NCI-H1417 treated with DMSO at 0.1 percent for 48 hours (cell line): Measurements from ENCODE around the gene CCDC138.
A peak's percentile ranks its signal among the peaks of the same experiment; 100 is the strongest.

Experiments
- DNase-seq: peaks from one replicate; lab custom pipeline; 2025; lab: John Stamatoyannopoulos, UW

The CCDC138 gene

GRCh38 chr2:108825736-108826135, 39.2 kb downstream of the CCDC138 start:
- no peak for DNase-seq

DNA sequence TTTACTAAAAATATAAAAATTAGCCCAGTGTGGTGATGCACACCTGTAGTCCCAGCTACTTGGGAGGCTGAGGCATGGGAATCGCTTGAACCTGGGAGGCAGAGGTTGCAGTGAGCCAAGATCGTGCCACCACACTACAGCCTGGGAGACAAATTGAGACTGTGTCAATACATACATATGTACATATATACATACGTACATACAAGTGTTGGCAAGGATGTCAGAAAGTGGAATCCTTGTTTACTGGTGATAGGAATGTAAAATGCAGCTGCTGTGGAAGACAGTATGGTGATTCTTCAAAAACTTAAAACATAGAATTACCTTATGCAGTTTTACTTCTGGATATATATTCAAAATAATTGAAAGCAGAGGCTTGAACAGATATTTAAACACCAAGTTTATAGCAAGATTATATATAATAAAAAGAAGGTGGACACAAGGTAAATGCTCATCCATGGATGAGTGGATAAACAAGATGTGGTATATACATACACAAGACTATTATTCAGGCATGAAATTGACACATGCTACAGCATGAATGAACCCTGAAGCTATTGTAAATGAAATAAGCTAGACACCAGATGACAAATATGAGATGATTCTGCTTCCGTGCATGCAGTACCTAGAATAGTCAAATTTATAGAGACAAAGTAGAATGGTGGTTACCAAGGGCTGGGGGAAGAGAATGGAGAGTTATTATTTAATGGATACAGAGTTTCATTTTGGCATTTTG, 43.2 kb downstream of the CCDC138 start:
- no peak for DNase-seq

DNA sequence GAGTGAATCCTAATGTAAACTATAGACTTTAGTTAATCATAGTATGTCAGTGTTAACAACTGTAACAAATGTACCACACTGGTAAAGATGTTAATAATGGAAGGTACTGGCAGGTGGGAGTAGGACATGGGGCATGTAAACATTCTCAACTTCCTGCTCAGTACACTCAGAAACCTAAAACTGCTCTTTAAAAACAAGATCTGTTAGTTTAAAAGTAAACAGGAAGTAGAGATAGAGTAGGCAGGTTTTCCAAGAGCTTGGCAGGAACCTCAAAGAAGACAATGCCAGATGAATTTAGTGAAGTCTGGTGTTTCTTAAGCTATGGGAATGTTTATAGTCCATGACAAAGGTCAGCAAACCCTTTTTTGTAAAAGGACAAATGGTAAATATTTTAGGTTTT, 46.6 kb downstream of the CCDC138 start:
- DNase-seq, result no peak

DNA sequence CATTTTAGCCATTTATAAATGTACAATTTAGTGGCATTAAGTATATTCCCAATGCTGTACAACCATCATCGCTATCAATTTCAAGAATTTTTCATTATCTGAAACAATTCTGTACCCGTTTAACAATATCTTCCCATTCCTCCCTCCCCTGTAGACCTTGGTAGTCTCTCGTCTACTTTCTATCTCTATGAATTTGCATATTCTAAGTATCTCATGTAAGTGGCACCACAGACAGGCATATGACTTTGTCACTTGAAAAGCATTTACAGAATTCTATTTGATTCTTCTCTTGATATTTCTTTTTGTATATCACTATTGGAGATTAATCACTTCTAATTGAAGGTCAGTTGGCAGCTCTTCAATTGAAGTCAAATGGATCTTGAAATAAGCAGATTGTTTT, 48.0 kb downstream of the CCDC138 start:
- DNase-seq, result no peak

- DNase-seq, result no peak
These were observed 48.5 kb downstream of the CCDC138 start for GRCh38 chr2:108835040-108835439.

DNA sequence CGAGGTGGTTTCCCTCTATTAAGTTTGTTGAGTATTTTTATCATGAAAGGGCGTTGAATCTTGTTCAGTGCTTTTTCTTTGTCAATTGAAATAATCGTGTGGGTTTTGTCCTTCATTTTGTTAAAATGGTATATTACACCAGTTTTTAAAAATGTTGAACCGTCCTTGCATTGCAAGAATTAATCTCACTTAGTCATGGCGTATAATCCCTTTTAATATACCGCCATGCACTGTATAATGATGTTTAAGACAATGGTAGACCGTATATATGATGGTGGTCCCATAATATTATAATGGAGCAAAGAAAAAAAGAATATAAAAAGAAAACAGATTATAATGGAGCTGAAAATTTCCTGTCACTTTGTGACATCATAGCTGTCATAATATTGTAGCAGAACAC, 50.6 kb downstream of the CCDC138 start:
- no peak for DNase-seq

- DNase-seq, result no peak
These were observed 54.9 kb downstream of the CCDC138 start for GRCh38 chr2:108841506-108841905.

- no peak for DNase-seq
These were observed 59.4 kb downstream of the CCDC138 start for GRCh38 chr2:108845923-108846322.

GRCh38 chr2:108847000-108847399, 60.4 kb downstream of the CCDC138 start:
- DNase-seq, result no peak

- DNase-seq, result no peak
These were observed 65.8 kb downstream of the CCDC138 start for GRCh38 chr2:108852375-108852774.

GRCh38 chr2:108853421-108853820, 66.8 kb downstream of the CCDC138 start:
- DNase-seq, result no peak

- no peak for DNase-seq
These were observed 67.9 kb downstream of the CCDC138 start for GRCh38 chr2:108854484-108854883.

DNA sequence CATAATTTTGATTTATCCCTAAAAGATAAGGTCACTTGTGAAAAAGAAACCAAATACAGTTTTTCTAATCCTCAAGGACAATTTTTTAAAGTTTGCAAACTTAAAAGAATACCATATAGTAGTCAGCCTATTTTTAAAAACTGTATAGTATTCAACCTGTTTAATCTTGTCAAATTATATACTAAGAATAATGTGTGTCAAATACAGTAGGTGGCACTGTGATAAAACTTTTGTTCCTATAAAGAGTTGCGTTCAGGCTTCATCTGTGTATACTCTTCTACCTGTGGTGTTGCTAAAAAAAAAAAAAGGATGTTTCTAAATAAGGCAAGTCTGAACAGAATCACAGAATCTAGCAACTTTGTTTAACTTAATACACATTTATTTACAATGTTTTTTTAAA, 68.6 kb downstream of the CCDC138 start:
- DNase-seq, result peak; percentile 5

DNA sequence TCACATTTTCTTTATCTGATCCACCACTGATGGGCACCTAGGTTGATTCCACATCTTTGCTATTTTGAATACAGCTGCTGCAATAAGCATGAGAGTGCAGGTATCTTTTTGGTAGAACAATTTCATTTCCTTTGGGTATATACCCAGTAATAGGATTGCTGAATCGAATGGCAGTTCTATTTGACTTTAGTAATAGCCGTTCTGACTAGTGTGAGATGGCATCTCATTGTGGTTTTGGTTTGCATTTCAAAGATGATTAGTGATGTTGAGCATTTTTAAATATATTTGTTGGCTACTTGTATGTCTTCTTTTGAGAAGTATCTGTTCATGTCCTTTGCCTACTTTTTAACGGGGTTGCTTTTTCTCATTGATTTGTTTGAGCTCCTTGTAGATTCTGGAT, 72.3 kb downstream of the CCDC138 start:
- no peak for DNase-seq

DNA sequence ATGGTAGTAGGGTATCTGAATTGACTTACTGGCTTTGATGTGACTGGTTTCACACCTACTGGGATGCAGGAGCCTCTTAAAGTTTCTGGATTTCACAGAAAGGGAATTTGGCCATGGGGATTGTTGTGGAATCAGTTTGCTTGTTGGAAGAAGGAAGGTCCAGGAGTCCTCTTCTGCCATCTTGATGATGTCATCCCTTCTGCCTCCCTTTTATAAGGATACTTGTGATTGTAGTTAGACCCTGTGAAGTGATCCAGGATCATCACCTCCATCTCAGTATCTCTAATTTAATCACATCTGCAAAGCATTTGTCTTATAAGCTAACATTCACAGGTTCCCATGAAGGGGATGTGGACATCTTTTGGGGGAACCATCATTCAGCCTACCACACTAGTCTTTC, 79.5 kb downstream of the CCDC138 start:
- DNase-seq, result no peak

- no peak for DNase-seq
These were observed 82.3 kb downstream of the CCDC138 start for GRCh38 chr2:108868911-108869310.

DNA sequence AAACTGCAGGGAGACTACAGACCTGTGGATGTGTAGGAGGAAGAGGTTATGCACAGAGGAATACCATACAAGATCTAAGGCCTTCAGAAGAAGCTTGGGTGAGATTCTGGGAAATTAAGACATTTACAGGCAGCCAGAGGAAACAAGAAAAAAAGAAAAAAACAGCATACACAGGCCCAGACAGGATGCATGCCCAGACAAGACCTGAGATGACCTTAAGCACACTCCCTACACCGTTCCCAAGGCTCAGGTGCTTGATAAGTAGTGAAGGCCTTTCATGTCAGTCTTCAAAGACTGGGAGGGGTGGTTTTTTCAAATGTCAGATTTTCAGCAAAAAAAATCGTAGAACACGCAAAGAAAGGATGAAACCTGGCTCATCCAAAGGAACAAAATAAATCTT, 83.0 kb downstream of the CCDC138 start:
- no peak for DNase-seq

GRCh38 chr2:108870069-108870644, 83.6 kb downstream of the CCDC138 start:
- DNase-seq, result no peak

GRCh38 chr2:108877506-108877905, 90.9 kb downstream of the CCDC138 start:
- no peak for DNase-seq

DNA sequence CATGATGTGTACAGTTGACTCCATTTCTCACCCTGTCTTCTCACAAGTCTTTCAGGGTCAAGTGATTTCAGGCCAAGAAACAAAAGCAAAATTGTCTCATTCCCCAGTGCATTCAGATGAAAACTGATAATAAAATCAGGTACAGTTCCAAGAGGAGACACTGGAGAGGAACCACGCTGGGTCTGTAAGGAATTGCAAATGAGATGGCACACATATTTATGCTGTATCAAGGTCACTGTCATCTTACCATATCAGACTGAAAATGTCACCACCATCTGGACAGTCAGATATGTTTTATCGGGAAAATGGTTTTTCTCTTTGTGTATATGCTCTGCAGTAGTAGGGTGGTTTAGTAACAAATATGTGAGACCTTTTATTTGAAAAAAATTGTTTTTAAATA, 91.7 kb downstream of the CCDC138 start:
- no peak for DNase-seq

- DNase-seq, result no peak
These were observed 98.0 kb downstream of the CCDC138 start for GRCh38 chr2:108884619-108885018.

- no peak for DNase-seq
These were observed 103.3 kb downstream of the CCDC138 start for GRCh38 chr2:108889907-108890306.

DNA sequence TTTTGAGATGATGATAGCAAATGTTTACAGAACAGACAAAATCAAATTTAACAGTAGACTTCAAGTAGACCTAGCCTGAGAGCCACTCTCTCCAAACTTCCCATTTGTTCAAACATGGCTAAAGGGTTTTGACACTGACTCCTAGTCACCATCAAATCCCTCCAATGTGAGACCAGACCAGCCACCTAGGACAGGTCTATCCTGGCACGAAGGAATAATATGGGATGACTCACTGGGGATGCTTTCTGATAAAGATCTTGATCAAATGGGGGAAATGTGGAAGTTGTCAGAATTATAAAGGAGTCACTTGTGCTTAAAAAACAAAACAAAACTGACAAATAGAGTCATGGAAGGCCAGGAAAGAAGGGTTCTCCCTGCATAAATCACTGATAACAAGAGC, 106.7 kb downstream of the CCDC138 start:
- no peak for DNase-seq

- no peak for DNase-seq
These were observed 108.2 kb downstream of the CCDC138 start for GRCh38 chr2:108894766-108895165.
